H9 (cell line): ENCODE measurements around the gene SHE. TPM values are rescaled to one million over a fixed set of nuclear protein-coding genes. Genes with fewer than 3 reads are reported as not detected.

ENCODE experiments used
- DNase-seq: peaks from one replicate; pipeline ENCODE4 v3.0.0-alpha.2; 2017
- H2AFZ ChIP-seq: one replicate; pipeline ENCODE4 v1.6.1; 2013; ENCODE audit warnings: mild to moderate bottlenecking, low read length, control low read depth, moderate library complexity
- H2AK5ac ChIP-seq: 2 replicates; pipeline ENCODE4 v1.6.1; 2013; ENCODE audit warnings: low read length, control low read depth, mixed read lengths; ENCODE audit not compliant: insufficient read length
- H2BK120ac ChIP-seq: one replicate; pipeline ENCODE4 v1.6.1; 2013; ENCODE audit warnings: low read depth, mild to moderate bottlenecking, low read length, control low read depth, inconsistent platforms; ENCODE audit not compliant: poor library complexity, severe bottlenecking
- H2BK12ac ChIP-seq: 2 replicates; pipeline ENCODE4 v1.6.1; 2013; ENCODE audit warnings: low read length, control low read depth, mixed read lengths, low read depth; ENCODE audit not compliant: insufficient read length
- H2BK15ac ChIP-seq: 2 replicates; pipeline ENCODE4 v1.6.1; 2013; ENCODE audit warnings: low read depth, low read length, control low read depth
- H2BK20ac ChIP-seq: one replicate; pipeline ENCODE4 v1.6.1; 2013; ENCODE audit warnings: low read depth, mild to moderate bottlenecking, low read length, control low read depth, inconsistent platforms; ENCODE audit not compliant: poor library complexity, severe bottlenecking
- H2BK5ac ChIP-seq: 2 replicates; pipeline ENCODE4 v1.6.1; 2013; ENCODE audit warnings: low read length, control low read depth, mixed read lengths; ENCODE audit not compliant: insufficient read length
- H3K14ac ChIP-seq: 2 replicates; pipeline ENCODE4 v1.6.1; 2013; ENCODE audit warnings: low read length, control low read depth; ENCODE audit not compliant: insufficient read depth
- H3K18ac ChIP-seq: 2 replicates; pipeline ENCODE4 v1.6.1; 2013; ENCODE audit warnings: low read depth, mild to moderate bottlenecking, mixed read lengths, low read length, control low read depth; ENCODE audit not compliant: insufficient read length
- H3K23ac ChIP-seq: 2 replicates; pipeline ENCODE4 v1.6.1; 2013; ENCODE audit warnings: low read length, control low read depth, mixed read lengths, low read depth; ENCODE audit not compliant: insufficient read length
- H3K23me2 ChIP-seq: 2 replicates; pipeline ENCODE4 v1.6.1; 2013; ENCODE audit warnings: low read depth, mild to moderate bottlenecking, mixed read lengths, low read length, control low read depth; ENCODE audit not compliant: insufficient read length, poor library complexity, severe bottlenecking
- H3K27ac ChIP-seq: 2 replicates; pipeline ENCODE4 v1.5.1; 2013; ENCODE audit warnings: low read length, control low read depth, mixed read lengths, low read depth; ENCODE audit not compliant: insufficient read length
- H3K27me3 ChIP-seq: 2 replicates; pipeline ENCODE4 v1.6.1; 2013; ENCODE audit warnings: low read length, control low read depth, inconsistent platforms; ENCODE audit not compliant: insufficient read depth
- H3K4ac ChIP-seq: 2 replicates; pipeline ENCODE4 v1.6.1; 2013; ENCODE audit warnings: low read depth, mild to moderate bottlenecking, control low read depth, inconsistent platforms, low read length, moderate library complexity
- H3K4me1 ChIP-seq: 2 replicates; pipeline ENCODE4 v1.6.1; 2013; ENCODE audit warnings: low read length, control low read depth, inconsistent platforms; ENCODE audit not compliant: insufficient read depth
- H3K4me2 ChIP-seq: 2 replicates; pipeline ENCODE4 v1.6.1; 2013; ENCODE audit warnings: low read length, control low read depth, mixed read lengths; ENCODE audit not compliant: insufficient read length, insufficient read depth
- H3K56ac ChIP-seq: 2 replicates; pipeline ENCODE4 v1.6.1; 2013; ENCODE audit warnings: low read depth, mild to moderate bottlenecking, mixed read lengths, low read length, control low read depth; ENCODE audit not compliant: insufficient read length
- H3K79me1 ChIP-seq: 2 replicates; pipeline ENCODE4 v1.6.1; 2013; ENCODE audit warnings: low read depth, mild to moderate bottlenecking, moderate library complexity, low read length, control low read depth, inconsistent platforms; ENCODE audit not compliant: insufficient read depth, poor library complexity, severe bottlenecking
- H3K79me2 ChIP-seq: 2 replicates; pipeline ENCODE4 v1.6.1; 2013; ENCODE audit warnings: low read length, control low read depth, inconsistent platforms; ENCODE audit not compliant: insufficient read depth
- H3K9ac ChIP-seq: 2 replicates; pipeline ENCODE4 v1.6.1; 2013; ENCODE audit warnings: low read length, control low read depth, mixed read lengths; ENCODE audit not compliant: insufficient read length; ENCODE audit errors: extremely low read depth
- H3K9me3 ChIP-seq: one replicate; pipeline ENCODE4 v1.6.1; 2013; ENCODE audit warnings: low read depth, low read length, inconsistent platforms; ENCODE audit not compliant: control insufficient read depth
- H3T11ph ChIP-seq: one replicate; pipeline ENCODE4 v1.6.1; 2013; ENCODE audit warnings: mild to moderate bottlenecking, low read length, control low read depth, inconsistent platforms
- H4K20me1 ChIP-seq: one replicate; pipeline ENCODE4 v1.6.1; 2013; ENCODE audit not compliant: control insufficient read depth, insufficient read length, insufficient read depth
- H4K5ac ChIP-seq: 2 replicates; pipeline ENCODE4 v1.6.1; 2013; ENCODE audit warnings: low read depth, mild to moderate bottlenecking, mixed read lengths, low read length, control low read depth; ENCODE audit not compliant: insufficient read length
- H4K8ac ChIP-seq: replicated peaks from 2 replicates; pipeline ENCODE4 v1.6.1; 2013; ENCODE audit warnings: low read length, control low read depth, mixed read lengths, low read depth; ENCODE audit not compliant: insufficient read length
- H4K91ac ChIP-seq: 2 replicates; pipeline ENCODE4 v1.6.1; 2013; ENCODE audit warnings: low read depth, mild to moderate bottlenecking, moderate library complexity, mixed read lengths, low read length, control low read depth; ENCODE audit not compliant: insufficient read length
- H3K27ac Mint-ChIP-seq, 3 experiments: 2 replicates in 2 of 3; 3 replicates in 1 of 3; pipeline ENCODE4 v1.8.0; 2020 to 2021; ENCODE audit warnings: mixed read lengths in 3 of 3, mild to moderate bottlenecking in 1 of 3, moderate library complexity in 1 of 3
- H3K27me3 Mint-ChIP-seq: 2 replicates; pipeline ENCODE4 v1.8.0; 2021; ENCODE audit warnings: low read depth, mild to moderate bottlenecking, moderate library complexity, mixed read lengths
- H3K36me3 Mint-ChIP-seq, 3 experiments: 2 replicates in 2 of 3; 3 replicates in 1 of 3; pipeline ENCODE4 v1.8.0; 2020 to 2021; ENCODE audit warnings: low read depth in 3 of 3, mixed read lengths in 3 of 3; ENCODE audit not compliant: insufficient read depth in 1 of 3
- H3K4me1 Mint-ChIP-seq, 2 experiments: 2 replicates each; pipeline ENCODE4 v1.8.0; 2020; ENCODE audit warnings: mixed read lengths in 2 of 2
- H3K4me3 Mint-ChIP-seq, 2 experiments: 2 replicates in 1 of 2; 3 replicates in 1 of 2; pipeline ENCODE4 v1.8.0; 2020 to 2021; ENCODE audit warnings: mild to moderate bottlenecking in 2 of 2, mixed read lengths in 2 of 2, moderate library complexity in 1 of 2
- H3K9me3 Mint-ChIP-seq, 2 experiments: 2 replicates in 1 of 2; 3 replicates in 1 of 2; pipeline ENCODE4 v1.8.0; 2020; ENCODE audit warnings: mild to moderate bottlenecking in 2 of 2, mixed read lengths in 2 of 2, moderate library complexity in 1 of 2
- CTCF ChIP-seq: fragments of 200-600 bp; sonication (generic); conservative IDR thresholded peaks from 3 replicates; pipeline ENCODE4 v1.8.0; 2021; ENCODE audit warnings: antibody characterized with exemption, mild to moderate bottlenecking
- WGBS: extraction: QIAGEN DNeasy Blood & Tissue Kit; methylation state at CpG from one replicate; pipeline ENCODE4 v1.1.7; 2013; ENCODE audit warnings: missing lambda C conversion rate, low lambda C conversion rate, mixed read lengths; ENCODE audit not compliant: insufficient read length; ENCODE audit errors: extremely low coverage; 5-methylcytosine and 5-hydroxymethylcytosine counted together
- total RNA-seq: library from RNA; stranded (reverse); gene quantifications from 2 replicates; pipeline ENCODE4 v1.2.1, GENCODE V29; 2021

Gene SHE
- total RNA-seq, 1 experiment from 2014 or later = 0.48 TPM

- no peak overlapping the region for H3K4me3 Mint-ChIP-seq
- Histone ChIP-seq H2AK5ac (no peak overlapping the region), H3K79me2 (no peaks in the 10 kb centered on the region; the same call in 1 of the 2 replicates), H2BK12ac (no peak overlapping the region), H4K91ac (no peak overlapping the region), H3K27me3 (no peaks in the 10 kb centered on the region), H3K4ac (no peak overlapping the region), H3K9ac (no peak overlapping the region), H2BK15ac (no peak overlapping the region), H3K9me3 (no peaks in the 10 kb centered on the region), H2BK20ac (no peak overlapping the region), H2BK120ac (no peak overlapping the region), H2BK5ac (no peak overlapping the region), H3T11ph (no peak overlapping the region), H3K14ac (no peak overlapping the region), H3K4me1 (no peaks in the 10 kb centered on the region; the same call in 1 of the 2 replicates), H3K27ac (no peak overlapping the region), H4K20me1 (no peaks in the 10 kb centered on the region), H2AFZ (no peak overlapping the region), H3K18ac (no peak overlapping the region), H3K23me2 (no peaks in the 10 kb centered on the region), H3K23ac (no peak overlapping the region), H3K79me1 (no peaks in the 10 kb centered on the region), H3K4me2 (no peak overlapping the region), H4K5ac (no peak overlapping the region), H3K56ac (no peak overlapping the region), H4K8ac (no peak overlapping the region)
- H3K4me1 Mint-ChIP-seq = peaks cover 7% of the 10 kb centered on the region in 2 experiments
- peaks cover 52 to 80% (median 75%) of the 10 kb centered on the region in 3 experiments for H3K36me3 Mint-ChIP-seq
- TF ChIP-seq CTCF = no peak
- no peaks in the 10 kb centered on the region for H3K27me3 Mint-ChIP-seq
- H3K9me3 Mint-ChIP-seq = no peaks in the 10 kb centered on the region
- no CpG with 5 or more reads among the region's 4 CpGs for WGBS
- no peak for DNase-seq
- H3K27ac Mint-ChIP-seq = no peak overlapping the region
These were observed 49.3 kb upstream of the SHE start for GRCh38 chr1:154551474-154551873.
